Mesenchymal stem cell (in vitro differentiated cells and primary cell): ENCODE results near the gene PSEN1.
A peak's percentile ranks its signal among the peaks of the same experiment; 100 is the strongest.

Source experiments
- DNase-seq: peaks from one replicate; pipeline ENCODE4 v3.0.0-alpha.2; 2013
- H2AFZ ChIP-seq: one replicate; pipeline ENCODE4 v1.6.1; 2013; ENCODE audit warnings: low read depth, mild to moderate bottlenecking, control low read depth, inconsistent platforms, low read length, moderate library complexity
- H2AK5ac ChIP-seq: 2 replicates; pipeline ENCODE4 v1.6.1; 2013; ENCODE audit warnings: low read length, moderate library complexity, mild to moderate bottlenecking, inconsistent platforms; ENCODE audit not compliant: severe bottlenecking
- H2BK120ac ChIP-seq: one replicate; pipeline ENCODE4 v1.6.1; 2013; ENCODE audit warnings: low read depth, mild to moderate bottlenecking, inconsistent platforms, low read length, moderate library complexity
- H2BK12ac ChIP-seq, 2 experiments: one replicate each; pipeline ENCODE4 v1.6.1; 2013; ENCODE audit warnings: inconsistent platforms in 2 of 2, low read length in 2 of 2, mild to moderate bottlenecking in 2 of 2, moderate library complexity in 2 of 2, control low read depth in 1 of 2
- H2BK15ac ChIP-seq: one replicate; pipeline ENCODE4 v1.6.1; 2013; ENCODE audit warnings: mild to moderate bottlenecking, low read depth, inconsistent platforms; ENCODE audit not compliant: poor library complexity, severe bottlenecking
- H2BK5ac ChIP-seq: 2 replicates; pipeline ENCODE4 v1.6.1; 2013; ENCODE audit warnings: low read depth, mild to moderate bottlenecking, low read length, control low read depth, inconsistent platforms; ENCODE audit not compliant: poor library complexity, severe bottlenecking
- H3K14ac ChIP-seq, 2 experiments: one replicate each; pipeline ENCODE4 v1.6.1; 2013; ENCODE audit warnings: inconsistent platforms in 2 of 2, low read length in 2 of 2, control low read depth in 1 of 2, mild to moderate bottlenecking in 1 of 2, moderate library complexity in 1 of 2
- H3K18ac ChIP-seq, 2 experiments: one replicate each; pipeline ENCODE4 v1.6.1; 2013; ENCODE audit warnings: inconsistent platforms in 2 of 2, low read length in 2 of 2, control low read depth in 1 of 2, low read depth in 1 of 2, mild to moderate bottlenecking in 1 of 2
- H3K23ac ChIP-seq, 2 experiments: one replicate each; pipeline ENCODE4 v1.6.1; 2013; ENCODE audit warnings: inconsistent platforms in 2 of 2, low read length in 2 of 2, mild to moderate bottlenecking in 2 of 2, moderate library complexity in 2 of 2, control low read depth in 1 of 2
- H3K27ac ChIP-seq: 2 replicates; pipeline ENCODE4 v1.5.1; 2013; ENCODE audit warnings: mild to moderate bottlenecking, moderate library complexity, low read length, control low read depth, inconsistent platforms; ENCODE audit not compliant: poor library complexity, severe bottlenecking
- H3K27me3 ChIP-seq, 2 experiments: 2 replicates each; pipeline versions ENCODE4 v1.6.1 to v1.7.0; 2013; ENCODE audit warnings: low read length in 2 of 2, mild to moderate bottlenecking in 2 of 2, moderate library complexity in 2 of 2, control low read depth in 1 of 2, inconsistent platforms in 1 of 2; ENCODE audit not compliant: control insufficient read depth in 1 of 2, insufficient read depth in 1 of 2
- H3K36me3 ChIP-seq, 2 experiments: 2 replicates each; pipeline versions ENCODE4 v1.6.1 to v1.7.0; 2013; ENCODE audit warnings: low read length in 2 of 2, control low read depth in 1 of 2, inconsistent platforms in 1 of 2, low read depth in 1 of 2, mild to moderate bottlenecking in 1 of 2; ENCODE audit not compliant: insufficient read depth in 2 of 2, control insufficient read depth in 1 of 2
- H3K4ac ChIP-seq, 2 experiments: one replicate each; pipeline ENCODE4 v1.6.1; 2013; ENCODE audit warnings: inconsistent platforms in 2 of 2, low read length in 2 of 2, mild to moderate bottlenecking in 2 of 2, moderate library complexity in 2 of 2, control low read depth in 1 of 2, low read depth in 1 of 2
- H3K4me1 ChIP-seq: 2 replicates; pipeline ENCODE4 v1.6.1; 2013; ENCODE audit warnings: low read depth, low read length, control low read depth; ENCODE audit not compliant: control insufficient read depth, insufficient read depth
- H3K4me2 ChIP-seq: 2 replicates; pipeline ENCODE4 v1.6.1; 2013; ENCODE audit warnings: low read length, mild to moderate bottlenecking, inconsistent platforms; ENCODE audit not compliant: poor library complexity, severe bottlenecking
- H3K4me3 ChIP-seq, 2 experiments: 2 replicates each; pipeline versions ENCODE4 v1.5.1 to v1.7.0; 2013; ENCODE audit warnings: low read length in 2 of 2, mild to moderate bottlenecking in 2 of 2, control low read depth in 1 of 2, low read depth in 1 of 2; ENCODE audit not compliant: insufficient read depth in 1 of 2
- H3K79me1 ChIP-seq: replicated peaks from 2 replicates; pipeline ENCODE4 v1.6.1; 2013; ENCODE audit warnings: mild to moderate bottlenecking, control low read depth, low read length, inconsistent platforms; ENCODE audit not compliant: poor library complexity, severe bottlenecking
- H3K9ac ChIP-seq: 2 replicates; pipeline ENCODE4 v1.7.0; 2013; ENCODE audit warnings: mild to moderate bottlenecking, low read length, moderate library complexity
- H3K9me3 ChIP-seq: 2 replicates; pipeline ENCODE4 v1.7.0; 2013; ENCODE audit warnings: mild to moderate bottlenecking, low read length; ENCODE audit not compliant: control insufficient read depth
- H4K8ac ChIP-seq: one replicate; pipeline ENCODE4 v1.6.1; 2013; ENCODE audit warnings: inconsistent platforms, mild to moderate bottlenecking, low read length, moderate library complexity
- H4K91ac ChIP-seq: one replicate; pipeline ENCODE4 v1.6.1; 2013; ENCODE audit warnings: mild to moderate bottlenecking, low read length, inconsistent platforms
- WGBS: methylation state at CpG from one replicate; pipeline ENCODE4 v1.1.7; 2013; ENCODE audit warnings: mixed read lengths; 5-methylcytosine and 5-hydroxymethylcytosine counted together

The PSEN1 gene

GRCh38 chr14:73221945-73222344 lies 85.6 kb downstream of the PSEN1 start:
- peaks cover 8% of the 10 kb centered on the region for H3K79me1 ChIP-seq
- WGBS: 90% methylated on average over 1 of the region's 2 CpGs
- H3K27me3 ChIP-seq: no peaks in the 10 kb centered on the region
- H3K18ac ChIP-seq: no peak overlapping the region
- no peak overlapping the region for H3K4ac ChIP-seq
- H2BK12ac ChIP-seq: no peak overlapping the region
- no peak overlapping the region for H3K23ac ChIP-seq
- H3K4me3 ChIP-seq: no peak overlapping the region
- H2BK120ac ChIP-seq: no peak overlapping the region
- DNase-seq: peak; percentile 48
- no peak overlapping the region for H2AK5ac ChIP-seq
- H2AFZ ChIP-seq: no peak overlapping the region
- peaks cover 7% of the 10 kb centered on the region for H3K4me1 ChIP-seq
- H3K36me3 ChIP-seq: peaks cover 13 to 38% of the 10 kb centered on the region in 2 experiments
- no peak overlapping the region for H2BK15ac ChIP-seq
- H4K8ac ChIP-seq: no peak overlapping the region
- no peak overlapping the region for H3K14ac ChIP-seq
- no peak overlapping the region for H2BK5ac ChIP-seq
- peak overlapping the region; percentile 28 for H3K27ac ChIP-seq
- no peak overlapping the region for H4K91ac ChIP-seq
- no peak overlapping the region for H3K4me2 ChIP-seq
- no peak overlapping the region for H3K9ac ChIP-seq
- no peaks in the 10 kb centered on the region for H3K9me3 ChIP-seq

GRCh38 chr14:73223049-73223448 lies 86.7 kb downstream of the PSEN1 start:
- H2BK120ac ChIP-seq: no peak overlapping the region
- no peak overlapping the region for H2BK12ac ChIP-seq
- no peak overlapping the region for H4K91ac ChIP-seq
- peaks cover 14% of the 10 kb centered on the region for H3K4me1 ChIP-seq
- H2AK5ac ChIP-seq: no peak overlapping the region
- no peak overlapping the region for H3K4me2 ChIP-seq
- H2BK5ac ChIP-seq: no peak overlapping the region
- H3K14ac ChIP-seq: no peak overlapping the region
- no peaks in the 10 kb centered on the region for H3K9me3 ChIP-seq
- no peak overlapping the region for H3K4me3 ChIP-seq
- H2AFZ ChIP-seq: no peak overlapping the region
- H3K27me3 ChIP-seq: no peaks in the 10 kb centered on the region
- 68% methylated on average over 5 of the region's 5 CpGs for WGBS
- H4K8ac ChIP-seq: peak overlapping the region; percentile 23
- H3K9ac ChIP-seq: peak overlapping the region; percentile 14
- no peak overlapping the region for H3K18ac ChIP-seq
- no peak overlapping the region for H2BK15ac ChIP-seq
- H3K27ac ChIP-seq: no peak overlapping the region
- peaks cover 8% of the 10 kb centered on the region for H3K79me1 ChIP-seq
- peak; percentile 45 for DNase-seq
- H3K36me3 ChIP-seq: peaks cover 13 to 29% of the 10 kb centered on the region in 2 experiments
- no peak overlapping the region for H3K23ac ChIP-seq
- H3K4ac ChIP-seq: no peak overlapping the region

GRCh38 chr14:73225496-73225895 lies 89.2 kb downstream of the PSEN1 start:
- H3K79me1 ChIP-seq: peaks cover 7% of the 10 kb centered on the region
- H3K4me3 ChIP-seq: no peak overlapping the region
- H3K4me2 ChIP-seq: no peak overlapping the region
- no peak overlapping the region for H4K91ac ChIP-seq
- DNase-seq: no peak
- no peak overlapping the region for H2AK5ac ChIP-seq
- no peak overlapping the region for H2BK120ac ChIP-seq
- H2BK5ac ChIP-seq: no peak overlapping the region
- peaks cover 5 to 6% of the 10 kb centered on the region in 2 experiments for H3K36me3 ChIP-seq
- peaks cover 26% of the 10 kb centered on the region for H3K4me1 ChIP-seq
- no peak overlapping the region for H2AFZ ChIP-seq
- H3K27me3 ChIP-seq: no peaks in the 10 kb centered on the region
- H3K9me3 ChIP-seq: no peaks in the 10 kb centered on the region
- no peak overlapping the region for H3K14ac ChIP-seq
- H3K27ac ChIP-seq: no peak overlapping the region
- no peak overlapping the region for H3K23ac ChIP-seq
- no peak overlapping the region for H3K9ac ChIP-seq
- 100% methylated on average over 3 of the region's 4 CpGs for WGBS
- H4K8ac ChIP-seq: no peak overlapping the region
- H2BK15ac ChIP-seq: no peak overlapping the region
- no peak overlapping the region for H3K18ac ChIP-seq
- H3K4ac ChIP-seq: no peak overlapping the region
- H2BK12ac ChIP-seq: no peak overlapping the region

GRCh38 chr14:73227812-73228781 lies 91.8 kb downstream of the PSEN1 start:
- peak; percentile 95 for DNase-seq
- Histone ChIP-seq H3K4ac (no peak overlapping the region), H3K4me1 (peaks cover 35% of the 10 kb centered on the region), H3K4me2 (peak overlapping the region; percentile 46), H3K18ac (peak overlapping the region in 1 of 2 experiments; percentile 16), H3K36me3 (peaks cover 1 to 3% of the 10 kb centered on the region in 2 experiments), H3K9ac (peak overlapping the region; percentile 13), H3K4me3 (peak overlapping the region in 1 of 2 experiments; percentile 60), H3K27ac (peak overlapping the region; percentile 86), H3K27me3 (peaks cover 8 to 16% of the 10 kb centered on the region in 2 experiments), H2BK15ac (no peak overlapping the region), H3K23ac (no peak overlapping the region), H2BK120ac (no peak overlapping the region), H2BK12ac (peak overlapping the region; percentile 23 to 86), H3K9me3 (no peaks in the 10 kb centered on the region), H4K91ac (peak overlapping the region; percentile 18), H3K79me1 (peaks cover 5% of the 10 kb centered on the region), H3K14ac (no peak overlapping the region), H2AFZ (no peak overlapping the region), H4K8ac (no peak overlapping the region), H2BK5ac (no peak overlapping the region), H2AK5ac (no peak overlapping the region)
- WGBS: 50% methylated on average over 25 of the region's 25 CpGs
